ENCODE measurements around the gene AKAP11.

The AKAP11 gene

DNA sequence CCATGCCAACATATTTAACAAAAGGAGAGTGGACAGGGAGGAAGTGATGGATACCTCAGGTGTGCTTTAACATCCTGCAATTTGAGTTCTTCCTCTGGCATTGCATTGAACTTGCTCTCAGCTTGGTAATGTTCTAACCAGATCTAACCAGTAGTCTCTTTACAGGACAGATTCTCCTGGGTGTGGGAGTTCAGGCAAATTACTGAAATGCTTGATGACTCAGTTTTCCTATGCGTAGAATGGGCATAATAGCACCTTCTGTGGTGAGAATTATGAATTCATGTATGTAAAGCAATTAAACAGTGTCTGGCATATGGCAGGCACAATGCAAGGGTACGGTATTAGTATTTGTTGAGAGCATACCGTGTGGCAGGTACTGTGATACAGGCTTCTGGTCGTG lies 3.6 kb downstream of the AKAP11 start:
- DNase-seq = no peak

DNA sequence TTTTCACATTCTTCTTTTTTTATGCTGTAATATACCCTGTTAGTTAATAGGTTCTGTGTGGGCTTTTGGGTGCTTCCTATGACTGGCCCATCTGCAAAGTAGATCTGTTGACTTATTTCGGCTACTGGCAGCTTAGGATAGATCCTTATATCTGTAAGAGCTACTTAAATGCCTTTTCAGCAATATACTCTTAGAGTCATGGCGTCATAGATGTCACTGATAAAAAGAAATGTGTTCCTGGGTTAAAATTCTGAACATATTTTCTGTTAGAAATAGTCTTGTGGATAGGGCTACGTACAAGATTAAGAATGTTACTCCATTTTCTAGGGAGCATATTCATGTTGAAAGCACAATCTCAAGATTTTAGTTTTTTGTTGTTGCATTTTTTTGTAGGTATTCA lies 4.7 kb downstream of the AKAP11 start:
- DNase-seq = no peak

DNA sequence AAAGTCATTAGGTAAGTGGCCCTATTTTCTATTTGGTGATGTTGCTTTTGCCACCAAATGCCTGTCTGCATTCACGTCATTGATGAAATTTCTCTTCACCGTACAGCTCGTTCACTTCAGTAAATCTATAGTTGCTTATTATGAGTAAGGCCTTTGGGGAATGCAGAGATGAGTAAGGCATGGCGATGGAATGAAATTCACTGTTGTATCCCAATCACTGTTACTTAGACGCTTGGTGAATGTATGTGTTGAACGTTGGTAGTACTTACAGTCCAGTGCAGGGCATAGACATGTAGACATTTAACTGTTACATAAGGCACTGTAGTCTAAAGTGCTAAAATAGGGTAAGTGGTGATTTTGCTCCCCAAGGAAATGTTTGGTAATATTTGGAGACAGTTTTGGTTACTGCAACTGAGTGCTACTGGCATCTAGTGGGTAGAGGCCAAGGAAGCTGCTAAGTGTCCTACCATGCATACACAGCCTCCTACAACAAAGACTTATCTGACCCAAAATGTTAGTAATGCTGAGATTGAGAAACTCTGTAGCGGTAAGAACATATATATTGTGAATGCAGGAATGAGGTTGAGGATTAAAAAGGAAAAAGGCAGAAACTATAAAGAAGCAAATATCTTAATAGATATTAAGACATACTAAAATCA lies 5.8 kb downstream of the AKAP11 start:
- no peak for DNase-seq

DNA sequence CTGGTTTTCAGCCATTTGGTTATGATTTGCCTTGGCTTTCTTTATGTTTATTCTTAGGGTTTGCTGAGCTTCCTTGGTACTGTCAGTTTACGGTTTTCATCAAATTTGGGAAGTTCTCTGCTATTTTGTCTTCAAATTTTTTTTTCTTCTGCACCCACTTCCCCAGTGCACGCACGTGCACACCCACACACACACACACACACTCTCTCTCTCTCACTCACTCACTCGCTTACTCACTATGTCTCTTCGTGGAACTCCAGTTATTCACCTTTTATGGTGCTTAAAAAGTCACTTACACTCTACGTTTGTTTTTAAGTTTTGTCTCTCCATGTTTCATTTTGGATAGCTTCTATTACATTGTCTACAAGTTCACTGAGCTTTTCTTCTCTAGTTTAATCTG lies 7.1 kb downstream of the AKAP11 start:
- no peak for DNase-seq

GRCh38 chr13:42279986-42280385 lies 8.0 kb downstream of the AKAP11 start:
- no peak for DNase-seq

- DNase-seq = no peak
Measured at GRCh38 chr13:42280537-42280936, 8.6 kb downstream of the AKAP11 start.

GRCh38 chr13:42283574-42283973 lies 11.6 kb downstream of the AKAP11 start:
- DNase-seq = no peak

DNA sequence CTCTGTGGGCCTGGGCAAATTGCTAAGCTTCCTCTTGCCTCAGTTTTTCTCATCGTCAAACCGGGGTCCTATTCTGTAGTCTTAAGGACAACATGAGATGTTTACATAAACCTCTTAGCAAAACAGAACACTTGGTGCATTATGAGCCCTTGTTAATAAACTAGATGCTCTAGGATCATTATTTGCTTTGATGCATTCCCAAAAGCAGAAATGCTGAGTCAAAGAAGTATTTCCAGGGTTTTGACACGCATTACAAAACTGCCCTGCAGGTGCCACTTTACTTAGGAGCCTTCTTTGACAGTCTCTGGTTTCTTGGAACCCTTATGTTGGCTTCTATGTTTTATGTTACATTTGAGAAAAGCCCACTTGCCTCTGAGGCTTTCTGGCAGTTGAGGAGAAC lies 12.1 kb downstream of the AKAP11 start:
- no peak for DNase-seq

- DNase-seq = no peak
Measured at GRCh38 chr13:42298392-42298791, 26.4 kb downstream of the AKAP11 start.

DNA sequence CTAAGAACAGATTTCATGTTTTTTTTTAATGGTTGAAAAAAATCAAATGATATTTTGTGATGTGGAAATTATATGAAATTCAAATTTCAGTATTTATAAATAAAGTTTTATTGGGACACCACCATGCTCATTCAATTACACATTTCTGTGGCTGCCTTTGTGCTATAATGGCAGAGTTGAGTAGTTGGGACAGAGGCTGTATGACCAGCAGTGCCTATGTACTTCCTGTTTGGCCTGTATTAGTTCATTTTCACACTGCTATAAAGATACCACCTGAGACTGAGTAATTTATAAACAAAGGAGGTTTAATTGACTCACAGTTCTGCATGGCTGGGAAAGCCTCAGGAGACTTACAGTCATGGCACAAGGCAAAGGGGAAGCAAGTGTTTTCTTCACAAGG lies 33.6 kb downstream of the AKAP11 start:
- DNase-seq = no peak

GRCh38 chr13:42307461-42307860 lies 35.5 kb downstream of the AKAP11 start:
- no peak for DNase-seq

DNA sequence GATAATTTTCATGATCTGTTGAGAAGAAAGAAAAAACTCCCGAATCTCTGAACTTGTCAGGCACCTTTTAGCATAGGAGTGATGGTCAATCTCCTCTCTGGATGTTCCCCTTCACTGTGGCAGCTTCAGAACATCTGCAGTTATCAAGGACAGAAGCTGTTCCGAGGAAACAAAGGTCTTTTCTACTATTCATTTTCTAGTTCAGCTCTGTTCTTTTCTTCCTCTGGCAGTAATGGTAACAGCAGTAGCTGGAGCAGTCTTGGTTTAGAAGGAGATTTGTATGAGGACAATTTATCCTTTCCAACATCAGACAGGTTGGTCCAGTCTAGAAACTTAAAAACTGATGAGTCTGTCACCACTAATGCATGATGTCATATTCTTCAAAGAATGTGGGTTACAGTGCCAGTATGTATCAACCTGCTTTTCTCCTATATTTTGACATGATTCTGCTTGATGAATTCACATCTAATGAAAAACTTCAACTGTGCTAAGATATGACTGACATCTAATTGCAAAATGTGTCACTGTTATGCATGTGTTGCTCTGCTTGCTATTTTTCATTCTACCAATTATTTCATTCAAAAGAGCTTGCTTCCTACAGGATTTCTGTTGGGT lies 41.0 kb downstream of the AKAP11 start:
- no peak for DNase-seq

DNA sequence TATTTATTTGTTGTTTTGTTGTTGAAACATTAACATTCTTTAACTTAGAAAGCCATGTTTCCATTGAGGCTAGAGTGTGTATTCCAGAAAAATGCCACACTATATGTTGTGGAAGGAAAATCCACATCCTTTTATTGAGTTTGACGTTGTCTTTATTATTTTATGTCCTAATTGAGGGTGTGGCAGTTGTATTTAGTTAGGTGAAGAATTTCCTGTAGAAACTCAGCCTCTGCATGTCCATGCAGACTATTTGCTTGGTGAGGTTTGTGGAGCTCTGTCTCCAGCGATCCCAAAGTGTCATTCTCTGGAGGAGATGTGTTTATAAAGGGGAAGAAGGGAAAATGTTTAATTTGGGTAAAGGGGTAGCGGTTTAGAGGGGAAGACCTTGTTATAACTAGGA lies 46.6 kb downstream of the AKAP11 start:
- DNase-seq = no peak

DNA sequence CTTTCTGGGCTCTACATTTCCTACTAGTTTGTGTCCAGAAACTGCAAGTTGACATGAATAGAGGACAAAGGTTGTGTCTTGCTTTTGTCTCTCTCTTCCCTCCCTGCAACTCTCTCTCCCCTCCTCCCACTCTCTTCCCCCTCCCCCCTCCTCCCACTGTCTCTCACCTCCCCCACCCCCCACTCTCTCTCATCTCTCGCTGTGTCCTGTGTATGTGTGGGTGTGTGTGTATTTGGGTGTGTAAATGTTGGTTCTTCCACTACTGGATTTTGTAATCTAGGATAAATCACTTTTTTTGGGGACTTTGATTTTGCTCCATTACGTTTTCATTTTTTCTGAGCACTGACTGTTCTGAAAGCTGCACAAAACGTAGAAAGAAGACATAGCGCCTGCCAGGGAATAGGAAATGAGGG lies 48.4 kb downstream of the AKAP11 start:
- DNase-seq = no peak

GRCh38 chr13:42322806-42323205 lies 50.9 kb downstream of the AKAP11 start:
- no peak for DNase-seq

DNA sequence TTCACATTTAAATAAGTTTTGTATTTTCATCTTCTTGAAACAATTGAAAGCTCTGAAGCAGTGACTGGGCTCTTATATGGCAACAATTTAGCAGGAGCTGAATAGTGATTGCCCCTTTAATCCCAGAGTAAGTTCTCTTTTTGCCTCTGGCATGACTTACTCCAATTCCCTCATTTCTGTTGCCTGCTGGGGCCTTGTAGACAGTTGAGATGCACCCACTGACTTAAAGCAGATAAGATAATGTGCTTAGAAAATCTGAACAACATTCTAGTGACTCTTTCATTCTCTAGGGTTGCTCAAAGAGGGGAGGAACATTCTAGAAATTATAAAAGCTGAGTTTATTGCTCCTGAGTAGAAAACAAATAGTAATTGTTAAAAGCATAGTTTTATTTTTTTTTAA lies 52.8 kb downstream of the AKAP11 start:
- DNase-seq = no peak

GRCh38 chr13:42327725-42328124 lies 55.8 kb downstream of the AKAP11 start:
- DNase-seq = no peak

DNA sequence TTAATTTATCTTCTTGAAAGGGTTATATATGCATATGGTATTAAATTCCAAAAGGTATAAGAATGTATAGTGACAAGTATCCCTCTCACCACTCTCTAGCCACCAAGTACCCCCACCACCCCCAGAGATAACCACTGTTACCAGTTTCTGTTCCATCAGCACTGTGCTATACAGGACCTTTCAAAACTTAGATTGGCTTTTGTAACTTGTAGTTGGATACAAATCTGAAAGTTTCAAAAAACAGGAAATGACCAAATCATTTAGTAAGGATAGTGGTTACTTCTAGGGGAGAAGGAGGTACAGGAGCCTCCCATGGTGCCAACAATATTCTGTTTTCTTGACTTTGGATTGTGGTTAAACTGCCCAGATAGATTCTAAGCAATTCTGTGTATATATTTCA lies 56.7 kb downstream of the AKAP11 start:
- no peak for DNase-seq

- DNase-seq = no peak
Measured at GRCh38 chr13:42329239-42329638, 57.3 kb downstream of the AKAP11 start.

- DNase-seq = no peak
Measured at GRCh38 chr13:42331009-42331408, 59.1 kb downstream of the AKAP11 start.

DNA sequence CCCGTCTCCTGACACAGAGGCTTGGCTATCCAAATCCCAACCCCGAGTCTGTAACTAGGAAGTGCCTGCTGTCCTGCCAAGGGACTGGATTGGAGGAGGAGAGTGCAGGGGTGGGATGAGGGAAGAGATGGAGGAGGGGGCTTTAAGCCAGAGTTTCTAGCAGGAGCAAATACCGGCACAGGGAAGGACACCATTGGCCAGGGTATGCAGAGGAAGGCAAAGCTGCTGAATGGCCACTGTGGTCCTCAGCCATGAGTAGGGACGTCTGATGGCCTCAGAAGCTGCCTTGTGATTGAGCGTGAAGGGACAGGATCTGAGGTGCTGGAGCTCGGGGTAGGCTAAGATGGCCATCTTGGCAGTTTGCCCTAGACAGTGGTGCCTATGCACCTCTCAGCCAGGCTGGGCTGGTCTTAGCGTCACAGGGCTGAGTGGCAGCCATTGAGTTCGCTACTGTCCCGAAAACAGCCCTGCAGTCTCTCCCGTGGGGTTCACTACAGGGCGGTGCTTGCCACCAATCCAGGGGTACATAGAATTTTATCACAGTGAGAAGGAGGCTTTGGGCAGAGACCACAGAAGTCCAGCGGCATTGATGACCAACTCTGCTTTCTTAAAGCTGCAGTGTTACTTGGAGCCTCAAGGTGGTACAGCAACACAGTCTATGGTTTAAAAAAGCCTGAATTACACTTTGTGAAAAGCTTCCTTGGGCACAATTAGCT lies 61.8 kb downstream of the AKAP11 start:
- DNase-seq = no peak

DNA sequence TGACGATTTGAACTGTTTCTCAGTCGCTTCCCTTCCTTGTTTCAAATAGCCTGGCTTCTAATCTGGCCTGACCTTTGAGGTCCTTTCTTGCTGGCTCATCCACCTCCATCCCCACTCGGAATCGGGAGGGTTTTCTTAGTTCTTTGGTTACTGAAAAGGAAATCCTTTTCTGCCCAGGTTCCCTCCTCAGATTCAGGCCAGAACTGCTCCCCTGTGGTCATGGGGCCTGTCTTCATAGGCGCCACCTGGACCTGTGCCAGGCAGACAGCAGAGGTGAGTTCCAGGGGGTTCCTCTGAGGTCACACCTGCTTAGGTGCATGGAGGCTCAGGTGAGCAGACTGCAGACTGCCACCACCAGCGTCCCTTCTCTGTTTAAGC lies 62.4 kb downstream of the AKAP11 start:
- no peak for DNase-seq

GRCh38 chr13:42337808-42338600 lies 66.1 kb downstream of the AKAP11 start:
- no peak for DNase-seq

DNA sequence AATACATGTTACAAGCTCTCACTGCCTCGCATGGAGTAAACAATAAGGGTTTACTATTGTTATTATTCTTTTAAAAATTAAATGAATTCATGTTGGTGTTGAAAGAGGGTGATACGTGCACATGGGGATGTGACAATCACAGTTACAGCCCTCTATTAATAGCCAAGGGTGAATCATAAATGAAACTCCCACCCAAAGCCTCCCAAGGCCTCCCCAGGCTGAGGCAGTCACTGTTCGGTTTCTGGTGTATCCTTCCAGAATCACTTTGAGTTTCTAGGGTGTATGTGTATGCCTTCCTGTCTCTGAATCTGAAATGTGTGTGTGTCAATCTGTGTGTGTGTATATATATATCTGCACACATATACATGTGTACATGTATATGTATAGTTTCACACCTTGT lies 73.4 kb downstream of the AKAP11 start:
- DNase-seq = no peak
